Ovary (tissue), 3 donors: ENCODE data around the gene SCAPER.

Experiments used
- CTCF ChIP-seq, 3 donors: fragments of 450-650 bp in 2 of 3; fragments of 200-600 bp in 1 of 3; IDR thresholded peaks; one replicate each; pipeline versions ENCODE4 v1.5.1 to v1.8.0; 2016 to 2022; ENCODE audit warnings: antibody characterized with exemption in 3 of 3, mild to moderate bottlenecking in 1 of 3
- EP300 ChIP-seq: sonication (generic); formaldehyde crosslinking; IDR thresholded peaks from one replicate; pipeline ENCODE4 v1.6.1; 2017; ENCODE audit warnings: antibody characterized with exemption
- POLR2A ChIP-seq: fragments of 450-650 bp; IDR thresholded peaks from one replicate; pipeline ENCODE4 v1.6.1; 2017; ENCODE audit warnings: antibody characterized with exemption, mild to moderate bottlenecking, moderate library complexity
- donor health status: DM: no; HTN: no; CAD: no.

- TF ChIP-seq POLR2A (no peak), CTCF (IDR thresholded peaks at IDR 0.05) (no peak), EP300 (no peak)
These were observed 329.5 kb downstream of the SCAPER start for GRCh38 chr15:76575679-76576078.
